Measurements from ENCODE around the gene EYA4.
A peak's percentile ranks its signal among the peaks of the same experiment; 100 is the strongest.
"Not testable (repeated sequence)": the region's sequence is repeated elsewhere in the genome, so short reads cannot be mapped to it uniquely, and the experiment has no call there.

EYA4 gene

GRCh38 chr6:133553652-133554051, 312.5 kb downstream of the EYA4 start:
- Histone ChIP-seq H4K20me1 (ENCODE audit: insufficient read depth, low read length) (no peaks in the 10 kb centered on the region), H3K79me2 (ENCODE audit: insufficient read depth, low read length) (no peaks in the 10 kb centered on the region), H3K27me3 (ENCODE audit: insufficient read depth, low read length) (no peaks in the 10 kb centered on the region), H3K4me3 (ENCODE audit: low read depth, low read length, poor library complexity, severe bottlenecking) (no peak overlapping the region), H3K9me3 (ENCODE audit: low read length) (no peaks in the 10 kb centered on the region), H3K9ac (ENCODE audit: low read length) (no peak overlapping the region), H2AFZ (ENCODE audit: low read length) (no peak overlapping the region), H3K4me1 (ENCODE audit: insufficient read depth, low read length, severe bottlenecking) (no peaks in the 10 kb centered on the region), H3K27ac (ENCODE audit: low read depth, low read length, poor library complexity, severe bottlenecking) (no peak overlapping the region), H3F3A (ENCODE audit: insufficient read depth, low read length) (no peaks in the 10 kb centered on the region), H3K9me2 (ENCODE audit: low read depth, low read length) (no peaks in the 10 kb centered on the region), H3K4me2 (ENCODE audit: low read length) (no peak overlapping the region), H3K36me3 (ENCODE audit: insufficient read depth, low read length) (no peaks in the 10 kb centered on the region)
- TF ChIP-seq CTCF (IDR thresholded peaks at IDR 0.05; ENCODE audit: low read length) (peak; percentile 57), EZH2 (IDR thresholded peaks at IDR 0.05; ENCODE audit: borderline replicate concordance, low read length) (no peak)

- not testable (repeated sequence) for H3K9me2 ChIP-seq (ENCODE audit: low read depth, low read length); H4K20me1 ChIP-seq (ENCODE audit: insufficient read depth, low read length); H3K36me3 ChIP-seq (ENCODE audit: insufficient read depth, low read length); H3K9ac ChIP-seq (ENCODE audit: low read length); H3K4me1 ChIP-seq (ENCODE audit: insufficient read depth, low read length, severe bottlenecking); H3K4me3 ChIP-seq (ENCODE audit: low read depth, low read length, poor library complexity, severe bottlenecking); H3K27ac ChIP-seq (ENCODE audit: low read depth, low read length, poor library complexity, severe bottlenecking); H2AFZ ChIP-seq (ENCODE audit: low read length); H3K79me2 ChIP-seq (ENCODE audit: insufficient read depth, low read length); H3K9me3 ChIP-seq (ENCODE audit: low read length); H3K4me2 ChIP-seq (ENCODE audit: low read length); H3F3A ChIP-seq (ENCODE audit: insufficient read depth, low read length); H3K27me3 ChIP-seq (ENCODE audit: insufficient read depth, low read length)
Observed at GRCh38 chr6:133554121-133554520, 313.0 kb downstream of the EYA4 start.

DNA sequence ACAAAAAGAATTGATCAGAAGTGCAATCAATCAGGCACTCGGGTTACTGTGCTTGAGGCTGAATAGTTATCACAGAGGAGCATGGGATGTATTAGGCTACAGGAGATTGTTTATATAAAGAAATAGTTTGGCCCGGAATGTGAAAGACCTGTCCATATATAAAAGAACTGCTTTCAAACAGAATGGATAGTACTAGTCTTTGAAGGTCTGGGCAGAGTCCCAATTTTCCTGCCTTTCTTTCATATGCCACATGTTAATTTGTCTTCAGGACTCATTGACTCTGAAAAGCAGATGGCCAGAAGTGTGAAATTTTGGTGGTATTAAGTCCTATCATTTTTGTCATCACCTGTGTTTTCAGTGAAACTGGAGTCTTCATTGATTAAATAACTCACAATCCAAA, 314.5 kb downstream of the EYA4 start:
- H4K20me1 ChIP-seq (ENCODE audit: insufficient read depth, low read length): no peaks in the 10 kb centered on the region
- H3K4me3 ChIP-seq (ENCODE audit: low read depth, low read length, poor library complexity, severe bottlenecking): no peak overlapping the region
- no peaks in the 10 kb centered on the region for H3K27me3 ChIP-seq (ENCODE audit: insufficient read depth, low read length)
- H2AFZ ChIP-seq (ENCODE audit: low read length): no peak overlapping the region
- H3K9me2 ChIP-seq (ENCODE audit: low read depth, low read length): no peaks in the 10 kb centered on the region
- H3K4me2 ChIP-seq (ENCODE audit: low read length): no peak overlapping the region
- no peak overlapping the region for H3K9ac ChIP-seq (ENCODE audit: low read length)
- H3K79me2 ChIP-seq (ENCODE audit: insufficient read depth, low read length): no peaks in the 10 kb centered on the region
- H3K4me1 ChIP-seq (ENCODE audit: insufficient read depth, low read length, severe bottlenecking): no peaks in the 10 kb centered on the region
- no peak overlapping the region for H3K27ac ChIP-seq (ENCODE audit: low read depth, low read length, poor library complexity, severe bottlenecking)
- H3K9me3 ChIP-seq (ENCODE audit: low read length): no peaks in the 10 kb centered on the region
- H3F3A ChIP-seq (ENCODE audit: insufficient read depth, low read length): no peaks in the 10 kb centered on the region
- H3K36me3 ChIP-seq (ENCODE audit: insufficient read depth, low read length): no peaks in the 10 kb centered on the region
- no peak for TF ChIP-seq CTCF (IDR thresholded peaks at IDR 0.05; ENCODE audit: low read length)
- no peak for TF ChIP-seq EZH2 (IDR thresholded peaks at IDR 0.05; ENCODE audit: borderline replicate concordance, low read length)

DNA sequence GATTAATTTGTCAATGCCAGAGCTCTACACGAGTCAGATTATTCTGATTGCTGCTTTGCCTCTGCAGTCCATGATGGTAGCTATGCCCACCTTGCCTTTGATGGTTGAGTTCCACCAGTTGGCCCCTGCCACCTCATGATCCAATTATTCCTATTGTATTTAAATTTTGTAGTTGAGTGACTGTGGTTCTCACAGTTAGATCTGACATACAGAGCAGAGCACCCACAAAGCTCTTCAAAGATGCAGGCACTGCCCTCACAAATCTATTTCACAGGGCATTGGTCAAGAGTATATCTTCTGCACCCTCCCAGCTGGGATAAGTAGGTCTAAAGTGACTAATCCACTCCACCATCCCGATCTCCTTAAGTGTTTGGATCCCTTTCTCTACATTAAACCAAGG, 318.8 kb downstream of the EYA4 start:
- H2AFZ ChIP-seq (ENCODE audit: low read length): no peak overlapping the region
- H3K4me1 ChIP-seq (ENCODE audit: insufficient read depth, low read length, severe bottlenecking): no peaks in the 10 kb centered on the region
- H4K20me1 ChIP-seq (ENCODE audit: insufficient read depth, low read length): no peaks in the 10 kb centered on the region
- H3K4me2 ChIP-seq (ENCODE audit: low read length): no peak overlapping the region
- H3K9ac ChIP-seq (ENCODE audit: low read length): no peak overlapping the region
- no peak for TF ChIP-seq CTCF (IDR thresholded peaks at IDR 0.05; ENCODE audit: low read length)
- no peaks in the 10 kb centered on the region for H3K79me2 ChIP-seq (ENCODE audit: insufficient read depth, low read length)
- no peaks in the 10 kb centered on the region for H3F3A ChIP-seq (ENCODE audit: insufficient read depth, low read length)
- no peak overlapping the region for H3K27ac ChIP-seq (ENCODE audit: low read depth, low read length, poor library complexity, severe bottlenecking)
- no peaks in the 10 kb centered on the region for H3K9me2 ChIP-seq (ENCODE audit: low read depth, low read length)
- H3K9me3 ChIP-seq (ENCODE audit: low read length): no peaks in the 10 kb centered on the region
- no peaks in the 10 kb centered on the region for H3K27me3 ChIP-seq (ENCODE audit: insufficient read depth, low read length)
- no peaks in the 10 kb centered on the region for H3K36me3 ChIP-seq (ENCODE audit: insufficient read depth, low read length)
- H3K4me3 ChIP-seq (ENCODE audit: low read depth, low read length, poor library complexity, severe bottlenecking): no peak overlapping the region
